Upper lobe of left lung (tissue), 4 donors: ENCODE measurements around the gene OSGIN1.

Experiments
- CTCF ChIP-seq, 6 experiments: fragments of 450-650 bp in 4 of 6; fragments of 200-600 bp in 2 of 6; sonication (generic) in 2 of 6; IDR thresholded peaks; one replicate each; pipeline ENCODE4 v1.5.1; 2016 to 2019; ENCODE audit warnings: antibody characterized with exemption in 6 of 6
- POLR2A ChIP-seq, 4 donors: fragments of 450-650 bp; IDR thresholded peaks; one replicate each; pipeline ENCODE4 v1.5.1; 2016 to 2017; ENCODE audit warnings: antibody characterized with exemption in 4 of 4, mild to moderate bottlenecking in 2 of 4
- POLR2AphosphoS5 ChIP-seq, 2 donors: sonication (generic); formaldehyde crosslinking; IDR thresholded peaks; one replicate each; pipeline ENCODE4 v1.5.1; 2017; ENCODE audit warnings: antibody characterized with exemption in 2 of 2

- TF ChIP-seq CTCF (IDR thresholded peaks at IDR 0.05) (no peak), POLR2AphosphoS5 (IDR thresholded peaks at IDR 0.05) (no peak), POLR2A (IDR thresholded peaks at IDR 0.05) (no peak)
Observed at GRCh38 chr16:83996481-83997252, 43.6 kb downstream of the OSGIN1 start.
